Measurements from ENCODE around the gene NEK6.

The NEK6 gene

DNA sequence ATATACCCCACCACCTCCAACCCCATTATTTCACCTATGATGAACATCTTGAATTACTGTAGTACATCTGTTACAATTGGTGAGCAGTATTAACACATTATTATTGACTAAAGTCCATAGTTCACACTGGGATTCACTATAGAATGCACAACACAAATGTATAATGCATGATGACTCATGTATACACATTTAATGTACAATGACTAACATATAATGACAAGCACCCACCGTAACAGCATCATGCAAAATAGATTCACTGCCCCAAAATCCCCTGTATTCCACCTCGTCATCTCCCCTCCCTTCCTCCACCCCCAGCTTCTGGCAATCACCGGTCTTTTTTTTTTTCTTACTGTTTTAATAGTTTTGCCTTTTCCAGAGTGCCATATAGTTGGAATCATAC lies 47.1 kb upstream of the NEK6 start:
- Histone ChIP-seq H4K8ac (ENCODE audit: low read depth, low read length) (no peak overlapping the region), H3K4me3 (ENCODE audit: low read length in 2 of 2) (no peak overlapping the region), H2AK5ac (ENCODE audit: low read depth, low read length) (no peak overlapping the region), H3K4me1 (ENCODE audit: control insufficient read depth in 2 of 2, insufficient read depth in 1 of 2, low read depth in 1 of 2, low read length in 2 of 2) (peaks cover 0 to 14% of the 10 kb centered on the region in 2 donors), H4K91ac (ENCODE audit: low read depth, low read length, poor library complexity) (no peak overlapping the region), H3K27me3 (ENCODE audit: control insufficient read depth in 3 of 3, insufficient read depth in 3 of 3, low read depth in 1 of 3, low read length in 3 of 3) (no peaks in the 10 kb centered on the region), H3K79me1 (ENCODE audit: low read depth, low read length) (no peaks in the 10 kb centered on the region), H2AFZ (ENCODE audit: low read length) (no peak overlapping the region), H3K4ac (ENCODE audit: low read length) (no peak overlapping the region), H3K14ac (ENCODE audit: low read length) (no peak overlapping the region), H3K4me2 (ENCODE audit: insufficient read depth, low read length, poor library complexity, severe bottlenecking) (no peak overlapping the region), H2BK120ac (ENCODE audit: low read depth, low read length) (no peak overlapping the region), H3K9me3 (replicated peaks in 1 of 2; ENCODE audit: control insufficient read depth in 2 of 2, insufficient read depth in 1 of 2, low read depth in 1 of 2, low read length in 2 of 2) (peaks cover 2 to 5% of the 10 kb centered on the region in 2 donors), H3K36me3 (replicated peaks in 1 of 2; ENCODE audit: control insufficient read depth in 2 of 2, insufficient read depth in 2 of 2, low read length in 2 of 2) (no peaks in the 10 kb centered on the region), H3K9ac (ENCODE audit: low read depth, low read length, poor library complexity) (no peak overlapping the region), H2BK5ac (ENCODE audit: low read length) (no peak overlapping the region), H3K27ac (replicated peaks; ENCODE audit: low read length) (no peak overlapping the region), H3K23ac (ENCODE audit: low read depth, low read length, poor library complexity) (no peak overlapping the region), H3K18ac (ENCODE audit: low read length) (no peak overlapping the region), H2BK15ac (ENCODE audit: low read length) (no peak overlapping the region), H2BK12ac (ENCODE audit: low read length) (no peak overlapping the region)
- WGBS, 2 donors (ENCODE audit: extremely low coverage in 2 of 2, insufficient read length in 2 of 2, insufficient replicate concordance in 1 of 2), result no CpG with 5 or more reads among the region's 3 CpGs
- DNase-seq (ENCODE audit: low spot score), result no peak

GRCh38 chr9:124212381-124213050 lies 45.2 kb upstream of the NEK6 start:
- Histone ChIP-seq H3K36me3 (replicated peaks in 1 of 2; ENCODE audit: control insufficient read depth in 2 of 2, insufficient read depth in 2 of 2, low read length in 2 of 2) (no peaks in the 10 kb centered on the region), H3K4me1 (ENCODE audit: control insufficient read depth in 2 of 2, insufficient read depth in 1 of 2, low read depth in 1 of 2, low read length in 2 of 2) (peaks cover 0 to 14% of the 10 kb centered on the region in 2 donors), H3K9me3 (replicated peaks in 1 of 2; ENCODE audit: control insufficient read depth in 2 of 2, insufficient read depth in 1 of 2, low read depth in 1 of 2, low read length in 2 of 2) (peaks cover 0 to 2% of the 10 kb centered on the region in 2 donors), H3K79me1 (ENCODE audit: low read depth, low read length) (no peaks in the 10 kb centered on the region), H3K23ac (ENCODE audit: low read depth, low read length, poor library complexity) (no peak overlapping the region), H2AK5ac (ENCODE audit: low read depth, low read length) (no peak overlapping the region), H4K91ac (ENCODE audit: low read depth, low read length, poor library complexity) (no peak overlapping the region), H3K27me3 (ENCODE audit: control insufficient read depth in 3 of 3, insufficient read depth in 3 of 3, low read depth in 1 of 3, low read length in 3 of 3) (no peaks in the 10 kb centered on the region), H2BK15ac (ENCODE audit: low read length) (no peak overlapping the region), H3K4me2 (ENCODE audit: insufficient read depth, low read length, poor library complexity, severe bottlenecking) (peak overlapping the region; percentile 11), H3K4ac (ENCODE audit: low read length) (no peak overlapping the region), H4K8ac (ENCODE audit: low read depth, low read length) (no peak overlapping the region), H2AFZ (ENCODE audit: low read length) (no peak overlapping the region), H2BK12ac (ENCODE audit: low read length) (no peak overlapping the region), H3K4me3 (ENCODE audit: low read length in 2 of 2) (no peak overlapping the region), H2BK120ac (ENCODE audit: low read depth, low read length) (no peak overlapping the region), H3K9ac (ENCODE audit: low read depth, low read length, poor library complexity) (no peak overlapping the region), H3K27ac (replicated peaks; ENCODE audit: low read length) (no peak overlapping the region), H3K14ac (ENCODE audit: low read length) (no peak overlapping the region), H2BK5ac (ENCODE audit: low read length) (no peak overlapping the region), H3K18ac (ENCODE audit: low read length) (no peak overlapping the region)
- no CpG with 5 or more reads among the region's 12 CpGs for WGBS, 2 donors (ENCODE audit: extremely low coverage in 2 of 2, insufficient read length in 2 of 2, insufficient replicate concordance in 1 of 2)
- no peak for DNase-seq (ENCODE audit: low spot score)

DNA sequence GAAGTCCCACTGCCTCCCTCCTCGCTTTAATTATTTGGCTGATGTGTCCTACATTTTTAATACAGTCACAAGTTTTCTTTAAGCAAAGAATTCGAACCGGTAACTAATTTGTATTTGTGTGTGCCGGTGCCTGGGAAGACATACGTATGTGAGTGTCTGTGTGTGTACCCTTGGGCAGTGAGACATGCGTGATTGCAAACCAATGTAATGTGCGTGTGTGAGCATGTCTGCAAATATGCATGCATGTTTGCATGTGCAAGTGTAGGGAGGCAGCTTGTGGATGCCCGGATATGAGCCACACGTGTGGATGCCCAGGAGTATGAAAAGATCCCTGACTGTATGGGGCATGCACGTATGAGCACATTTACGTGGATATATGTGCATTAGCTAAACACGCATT lies 44.4 kb upstream of the NEK6 start:
- H3K9me3 ChIP-seq (replicated peaks in 1 of 2; ENCODE audit: control insufficient read depth in 2 of 2, insufficient read depth in 1 of 2, low read depth in 1 of 2, low read length in 2 of 2), result peaks cover 0 to 2% of the 10 kb centered on the region in 2 donors
- H3K36me3 ChIP-seq (replicated peaks in 1 of 2; ENCODE audit: control insufficient read depth in 2 of 2, insufficient read depth in 2 of 2, low read length in 2 of 2), result no peaks in the 10 kb centered on the region
- DNase-seq (ENCODE audit: low spot score), result no peak
- H4K8ac ChIP-seq (ENCODE audit: low read depth, low read length), result no peak overlapping the region
- no peak overlapping the region for H2BK15ac ChIP-seq (ENCODE audit: low read length)
- H2BK120ac ChIP-seq (ENCODE audit: low read depth, low read length), result no peak overlapping the region
- no peak overlapping the region for H3K4ac ChIP-seq (ENCODE audit: low read length)
- no peak overlapping the region for H4K91ac ChIP-seq (ENCODE audit: low read depth, low read length, poor library complexity)
- H3K18ac ChIP-seq (ENCODE audit: low read length), result no peak overlapping the region
- H3K9ac ChIP-seq (ENCODE audit: low read depth, low read length, poor library complexity), result peak overlapping the region; percentile 9
- no peak overlapping the region for H3K4me2 ChIP-seq (ENCODE audit: insufficient read depth, low read length, poor library complexity, severe bottlenecking)
- H3K4me3 ChIP-seq (ENCODE audit: low read length in 2 of 2), result no peak overlapping the region
- peaks cover 0 to 14% of the 10 kb centered on the region in 2 donors for H3K4me1 ChIP-seq (ENCODE audit: control insufficient read depth in 2 of 2, insufficient read depth in 1 of 2, low read depth in 1 of 2, low read length in 2 of 2)
- H3K27ac ChIP-seq (replicated peaks; ENCODE audit: low read length), result no peak overlapping the region
- H3K23ac ChIP-seq (ENCODE audit: low read depth, low read length, poor library complexity), result no peak overlapping the region
- no peak overlapping the region for H2AK5ac ChIP-seq (ENCODE audit: low read depth, low read length)
- H3K27me3 ChIP-seq (ENCODE audit: control insufficient read depth in 3 of 3, insufficient read depth in 3 of 3, low read depth in 1 of 3, low read length in 3 of 3), result no peaks in the 10 kb centered on the region
- no peak overlapping the region for H2AFZ ChIP-seq (ENCODE audit: low read length)
- no CpG with 5 or more reads among the region's 12 CpGs for WGBS, 2 donors (ENCODE audit: extremely low coverage in 2 of 2, insufficient read length in 2 of 2, insufficient replicate concordance in 1 of 2)
- H3K14ac ChIP-seq (ENCODE audit: low read length), result no peak overlapping the region
- peak overlapping the region; percentile 27 for H2BK12ac ChIP-seq (ENCODE audit: low read length)
- H3K79me1 ChIP-seq (ENCODE audit: low read depth, low read length), result no peaks in the 10 kb centered on the region
- H2BK5ac ChIP-seq (ENCODE audit: low read length), result no peak overlapping the region

DNA sequence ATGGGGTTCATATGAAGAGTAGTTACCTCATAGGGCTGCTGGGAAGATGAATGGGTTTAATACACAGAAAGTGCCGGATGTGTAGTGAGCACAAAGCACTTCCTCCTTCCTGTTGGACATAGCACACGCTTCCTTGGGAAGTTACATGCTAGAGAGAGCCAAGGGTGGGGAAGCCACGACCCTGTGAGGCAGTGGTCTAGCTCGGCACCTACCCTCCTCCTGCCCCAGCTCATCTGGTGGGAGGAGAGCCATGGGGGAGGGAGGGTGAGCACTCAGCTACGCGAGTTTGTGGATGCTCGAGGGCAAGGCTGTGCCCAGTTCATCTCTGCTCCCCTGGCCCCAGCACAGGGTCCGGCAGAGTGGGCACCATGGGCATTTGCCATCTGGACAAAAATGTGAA lies 43.6 kb upstream of the NEK6 start:
- Histone ChIP-seq H3K27me3 (ENCODE audit: control insufficient read depth in 3 of 3, insufficient read depth in 3 of 3, low read depth in 1 of 3, low read length in 3 of 3) (no peaks in the 10 kb centered on the region), H2BK15ac (ENCODE audit: low read length) (peak overlapping the region; percentile 64), H3K36me3 (replicated peaks in 1 of 2; ENCODE audit: control insufficient read depth in 2 of 2, insufficient read depth in 2 of 2, low read length in 2 of 2) (no peaks in the 10 kb centered on the region), H2AFZ (ENCODE audit: low read length) (no peak overlapping the region), H3K18ac (ENCODE audit: low read length) (peak overlapping the region; percentile 34), H3K4ac (ENCODE audit: low read length) (no peak overlapping the region), H2BK12ac (ENCODE audit: low read length) (peak overlapping the region; percentile 97), H4K91ac (ENCODE audit: low read depth, low read length, poor library complexity) (no peak overlapping the region), H3K9ac (ENCODE audit: low read depth, low read length, poor library complexity) (no peak overlapping the region), H3K4me2 (ENCODE audit: insufficient read depth, low read length, poor library complexity, severe bottlenecking) (no peak overlapping the region), H3K79me1 (ENCODE audit: low read depth, low read length) (no peaks in the 10 kb centered on the region), H2BK5ac (ENCODE audit: low read length) (no peak overlapping the region), H2AK5ac (ENCODE audit: low read depth, low read length) (peak overlapping the region; percentile 86), H3K4me3 (ENCODE audit: low read length in 2 of 2) (no peak overlapping the region), H3K14ac (ENCODE audit: low read length) (peak overlapping the region; percentile 49), H2BK120ac (ENCODE audit: low read depth, low read length) (no peak overlapping the region), H3K4me1 (ENCODE audit: control insufficient read depth in 2 of 2, insufficient read depth in 1 of 2, low read depth in 1 of 2, low read length in 2 of 2) (peaks cover 0 to 10% of the 10 kb centered on the region in 2 donors), H3K23ac (ENCODE audit: low read depth, low read length, poor library complexity) (no peak overlapping the region), H3K9me3 (replicated peaks in 1 of 2; ENCODE audit: control insufficient read depth in 2 of 2, insufficient read depth in 1 of 2, low read depth in 1 of 2, low read length in 2 of 2) (no peaks in the 10 kb centered on the region), H3K27ac (replicated peaks; ENCODE audit: low read length) (no peak overlapping the region), H4K8ac (ENCODE audit: low read depth, low read length) (no peak overlapping the region)
- WGBS, 2 donors (ENCODE audit: extremely low coverage in 2 of 2, insufficient read length in 2 of 2, insufficient replicate concordance in 1 of 2), result no CpG with 5 or more reads among the region's 8 CpGs
- DNase-seq (ENCODE audit: low spot score), result no peak

All from neuronal stem cell (in vitro differentiated cells).